Measurements from ENCODE around the gene FANCD2. TPM values are rescaled to one million over a fixed set of nuclear protein-coding genes. Genes with fewer than 3 reads are reported as not detected.

Gene FANCD2
- total RNA-seq, 2 donors from 2014 or later, result 6.9 to 31.1 TPM

DNA sequence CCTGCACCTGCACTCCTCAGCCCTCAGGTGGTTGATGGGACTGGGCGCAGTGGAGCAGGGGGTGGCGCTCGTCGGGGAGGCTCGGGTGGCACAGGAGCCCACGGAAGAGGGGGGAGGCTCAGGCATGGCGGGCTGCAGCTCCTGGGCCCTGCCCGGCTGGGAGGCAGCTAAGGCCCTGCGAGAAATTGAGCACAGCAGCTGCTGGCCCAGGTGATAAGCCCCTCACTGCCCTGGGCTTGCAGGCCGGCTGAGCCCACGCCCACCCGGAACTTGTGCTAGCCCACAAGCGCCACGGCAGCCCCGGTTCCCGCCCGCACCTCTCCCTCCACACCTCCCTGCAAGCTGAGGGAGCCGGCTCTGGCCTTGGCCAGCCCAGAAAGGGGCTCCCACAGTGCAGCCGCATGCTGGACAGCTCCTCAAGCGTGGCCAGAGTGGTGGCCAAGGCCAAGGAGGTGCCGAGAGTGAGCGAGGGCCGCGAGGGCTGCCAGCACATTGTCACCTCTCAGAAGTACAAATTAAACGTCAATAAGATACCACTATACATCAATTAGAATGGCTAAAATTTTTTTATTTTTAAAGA, 110.3 kb downstream of the FANCD2 start:
- TF ChIP-seq, protein P1, sequence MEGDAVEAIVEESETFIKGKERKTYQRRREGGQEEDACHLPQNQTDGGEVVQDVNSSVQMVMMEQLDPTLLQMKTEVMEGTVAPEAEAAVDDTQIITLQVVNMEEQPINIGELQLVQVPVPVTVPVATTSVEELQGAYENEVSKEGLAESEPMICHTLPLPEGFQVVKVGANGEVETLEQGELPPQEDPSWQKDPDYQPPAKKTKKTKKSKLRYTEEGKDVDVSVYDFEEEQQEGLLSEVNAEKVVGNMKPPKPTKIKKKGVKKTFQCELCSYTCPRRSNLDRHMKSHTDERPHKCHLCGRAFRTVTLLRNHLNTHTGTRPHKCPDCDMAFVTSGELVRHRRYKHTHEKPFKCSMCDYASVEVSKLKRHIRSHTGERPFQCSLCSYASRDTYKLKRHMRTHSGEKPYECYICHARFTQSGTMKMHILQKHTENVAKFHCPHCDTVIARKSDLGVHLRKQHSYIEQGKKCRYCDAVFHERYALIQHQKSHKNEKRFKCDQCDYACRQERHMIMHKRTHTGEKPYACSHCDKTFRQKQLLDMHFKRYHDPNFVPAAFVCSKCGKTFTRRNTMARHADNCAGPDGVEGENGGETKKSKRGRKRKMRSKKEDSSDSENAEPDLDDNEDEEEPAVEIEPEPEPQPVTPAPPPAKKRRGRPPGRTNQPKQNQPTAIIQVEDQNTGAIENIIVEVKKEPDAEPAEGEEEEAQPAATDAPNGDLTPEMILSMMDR (IDR thresholded peaks at IDR 0.05), result no peak
- H3K9ac ChIP-seq (ENCODE audit: low read depth in 2 of 2, low read length in 2 of 2), result no peak overlapping the region
- DNase-seq, result no peak
- no peak overlapping the region for H3K4me3 ChIP-seq
- no peaks in the 10 kb centered on the region for H3K9me3 ChIP-seq
- intact Hi-C loops (cut with DNase I), result no loop called here
- no peak overlapping the region for H3K27ac ChIP-seq
- no peaks in the 10 kb centered on the region for H3K36me3 ChIP-seq
- no peaks in the 10 kb centered on the region for H3K27me3 ChIP-seq
- no peaks in the 10 kb centered on the region for H3K4me1 ChIP-seq

DNA sequence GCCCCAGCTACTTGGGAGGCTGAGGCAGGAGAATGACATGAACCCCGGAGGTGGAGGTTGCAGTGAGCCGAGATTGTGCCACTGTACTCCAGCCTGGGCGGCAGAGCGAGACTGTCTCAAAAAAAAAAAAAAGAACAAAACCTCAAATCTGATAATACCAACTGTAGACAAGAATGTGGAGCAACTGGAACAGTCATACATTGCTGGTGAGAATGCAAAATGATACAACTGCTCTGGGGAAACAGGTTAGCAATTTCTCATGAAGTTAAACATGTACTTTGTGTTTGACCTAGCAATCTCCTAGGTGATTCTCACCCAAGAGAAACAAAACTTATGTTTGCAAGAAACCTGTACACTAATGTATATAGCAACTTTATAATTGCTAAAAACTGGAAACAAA, 110.9 kb downstream of the FANCD2 start:
- no peak overlapping the region for H3K27ac ChIP-seq
- TF ChIP-seq, protein P1 (IDR thresholded peaks at IDR 0.05), result no peak
- intact Hi-C loops (cut with DNase I), result no loop called here

DNA sequence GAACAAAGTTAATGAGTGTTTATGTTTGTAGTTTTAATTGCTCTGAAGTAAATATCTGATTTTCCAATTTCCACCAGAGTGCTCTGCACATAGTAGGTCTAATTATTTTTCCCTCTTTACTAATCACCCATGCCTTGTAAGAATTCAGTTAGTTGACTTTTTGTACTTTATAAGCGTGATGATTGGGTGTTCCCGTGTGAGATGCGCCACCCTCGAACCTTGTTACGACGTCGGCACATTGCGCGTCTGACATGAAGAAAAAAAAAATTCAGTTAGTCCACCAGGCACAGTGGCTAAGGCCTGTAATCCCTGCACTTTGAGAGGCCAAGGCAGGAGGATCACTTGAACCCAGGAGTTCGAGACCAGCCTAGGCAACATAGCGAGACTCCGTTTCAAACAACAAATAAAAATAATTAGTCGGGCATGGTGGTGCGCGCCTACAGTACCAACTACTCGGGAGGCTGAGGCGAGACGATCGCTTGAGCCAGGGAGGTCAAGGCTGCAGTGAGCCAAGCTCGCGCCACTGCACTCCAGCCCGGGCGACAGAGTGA, 114.8 kb downstream of the FANCD2 start:
- H3K9ac ChIP-seq (ENCODE audit: low read depth in 2 of 2, low read length in 2 of 2), result no peak overlapping the region
- H3K36me3 ChIP-seq, result no peaks in the 10 kb centered on the region
- TF ChIP-seq, protein P1 (IDR thresholded peaks at IDR 0.05), result no peak
- no peaks in the 10 kb centered on the region for H3K27me3 ChIP-seq
- peak overlapping the region; percentile 96 for H3K27ac ChIP-seq
- peak overlapping the region; percentile 72 for H3K4me3 ChIP-seq
- no peaks in the 10 kb centered on the region for H3K9me3 ChIP-seq
- no peak for DNase-seq
- intact Hi-C loops (cut with DNase I), result no loop called here
- no peaks in the 10 kb centered on the region for H3K4me1 ChIP-seq

More for the DNA sequence above, 110.9 kb downstream of the FANCD2 start:
- Histone ChIP-seq H3K4me3 (no peak overlapping the region), H3K9me3 (no peaks in the 10 kb centered on the region), H3K36me3 (no peaks in the 10 kb centered on the region), H3K27me3 (no peaks in the 10 kb centered on the region), H3K4me1 (no peaks in the 10 kb centered on the region), H3K9ac (ENCODE audit: low read depth in 2 of 2, low read length in 2 of 2) (no peak overlapping the region)
- no peak for DNase-seq

DNA sequence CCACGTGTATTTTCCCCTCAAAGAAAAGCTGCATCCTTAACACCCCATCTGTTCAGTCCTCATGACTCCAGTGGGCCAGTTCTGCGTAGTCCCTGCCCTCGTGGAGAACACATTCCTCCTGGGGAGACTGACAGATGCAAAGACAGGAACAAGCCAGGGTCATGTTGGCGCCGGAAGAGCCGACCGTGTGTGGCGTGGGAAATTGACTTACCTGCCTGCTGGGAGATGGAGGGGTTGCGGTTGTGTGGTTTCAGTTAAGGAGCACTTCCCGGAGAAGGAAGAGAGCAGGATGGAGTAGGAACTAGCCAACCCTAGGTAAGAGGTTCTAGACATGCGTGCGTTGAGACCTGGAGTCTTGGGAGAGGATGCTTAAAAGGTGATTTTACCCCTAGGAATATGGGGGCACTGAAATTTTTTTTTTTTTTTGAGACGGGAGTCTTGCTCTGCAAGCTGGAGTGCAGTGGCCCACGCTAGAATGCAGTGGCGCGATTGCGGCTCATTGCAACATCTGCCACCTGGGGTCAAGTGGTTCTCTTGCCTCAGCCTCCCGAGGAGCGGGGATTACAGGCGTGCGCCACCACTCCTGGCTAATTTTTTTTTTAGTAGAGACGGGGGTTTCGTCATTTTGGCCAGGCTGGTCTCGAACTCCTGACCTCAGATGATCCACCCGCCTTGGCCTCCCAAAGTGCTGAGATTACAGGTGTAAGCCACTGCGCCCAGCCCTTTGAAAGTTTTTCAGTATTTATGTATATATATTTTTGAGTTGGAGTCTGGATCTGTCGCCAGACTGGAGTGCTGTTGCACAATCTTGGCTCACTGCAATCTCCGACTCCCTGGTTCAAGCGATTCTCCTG, 116.7 kb downstream of the FANCD2 start:
- Histone ChIP-seq H3K4me3 (peak overlapping the region; percentile 72), H3K27me3 (no peaks in the 10 kb centered on the region), H3K4me1 (no peaks in the 10 kb centered on the region), H3K36me3 (no peaks in the 10 kb centered on the region), H3K27ac (no peak overlapping the region), H3K9ac (ENCODE audit: low read depth in 2 of 2, low read length in 2 of 2) (peak overlapping the region; percentile 16 to 56), H3K9me3 (no peaks in the 10 kb centered on the region)
- intact Hi-C loops (cut with DNase I), result loop anchor here (2.0 kb wide), 1 partner anchor 22 kb away; the partner anchor contains the start of gene IRAK2
- TF ChIP-seq, protein P1 (IDR thresholded peaks at IDR 0.05), result no peak
- no peak for DNase-seq

DNA sequence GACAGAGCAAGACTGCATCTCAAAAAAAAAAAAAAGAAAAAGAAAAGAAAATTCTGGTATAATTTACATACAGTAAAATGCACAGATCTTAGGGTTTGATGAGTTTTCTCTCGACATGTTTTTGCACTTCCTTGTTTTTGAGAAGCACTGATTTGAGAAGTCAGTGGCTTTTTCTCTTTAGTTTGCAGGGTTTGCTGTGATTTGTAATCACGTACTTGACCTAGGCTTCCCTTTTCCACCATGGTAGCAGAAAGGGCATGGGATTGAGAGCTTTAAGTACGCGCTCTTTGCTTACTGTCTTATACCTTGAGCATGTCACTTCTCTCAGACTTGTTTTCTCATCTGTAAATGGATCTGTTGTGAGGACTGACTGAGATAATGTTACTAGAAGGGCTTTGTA, 119.4 kb downstream of the FANCD2 start:
- H3K4me3 ChIP-seq, result no peak overlapping the region
- H3K4me1 ChIP-seq, result no peaks in the 10 kb centered on the region
- TF ChIP-seq, protein P1 (IDR thresholded peaks at IDR 0.05), result no peak
- H3K27me3 ChIP-seq, result no peaks in the 10 kb centered on the region
- no peak overlapping the region for H3K9ac ChIP-seq (ENCODE audit: low read depth in 2 of 2, low read length in 2 of 2)
- H3K9me3 ChIP-seq, result no peaks in the 10 kb centered on the region
- intact Hi-C loops (cut with DNase I), result no loop called here
- no peak for DNase-seq
- no peak overlapping the region for H3K27ac ChIP-seq
- peaks cover 9% of the 10 kb centered on the region for H3K36me3 ChIP-seq
